ENCODE results near the gene CDC42. TPM values are rescaled to one million over a fixed set of nuclear protein-coding genes. Genes with fewer than 3 reads are reported as not detected.

CDC42 gene
- total RNA-seq, 1 experiment from 2014 or later: 245 TPM

DNA sequence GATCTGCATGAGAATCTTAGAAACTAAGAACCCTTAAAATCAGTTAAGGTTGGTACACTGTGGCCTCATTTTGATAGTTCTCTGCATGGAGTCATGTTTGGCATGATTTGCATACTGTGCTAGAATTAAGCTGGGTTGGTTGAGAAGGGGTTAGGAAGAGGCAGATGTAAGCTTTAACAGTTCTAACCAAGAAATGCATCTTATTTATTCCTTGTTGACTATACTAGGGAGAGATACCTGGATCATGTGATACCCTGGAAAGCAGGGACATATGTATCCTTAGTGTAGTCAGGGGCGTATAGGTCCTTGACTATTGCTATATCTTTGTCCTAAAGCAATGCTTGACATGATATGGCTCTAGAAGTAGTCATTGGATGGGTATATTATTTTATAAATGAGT, 41.0 kb downstream of the CDC42 start:
- H3K27ac ChIP-seq (ENCODE audit: low read length): no peak overlapping the region
- H2AFZ ChIP-seq (ENCODE audit: low read length): no peak overlapping the region
- H3K4me1 ChIP-seq (ENCODE audit: insufficient read depth, low read length): no peaks in the 10 kb centered on the region
- no peaks in the 10 kb centered on the region for H3K9me3 ChIP-seq (ENCODE audit: low read length)
- ChIA-PET POLR2A (ENCODE audit: unreplicated experiment) (no interaction called here), CTCF (no interaction called here)
- BruUV-seq (replicated peaks): no TSS peak
- no peak overlapping the region for H3K4me2 ChIP-seq (ENCODE audit: low read length)
- no peak overlapping the region for H3K9ac ChIP-seq (ENCODE audit: low read length)
- peaks cover 5% of the 10 kb centered on the region for H3F3A ChIP-seq (ENCODE audit: low read length, unreplicated experiment)
- ATAC-seq: no peak
- intact Hi-C loops (cut with micrococcal nuclease): no loop called here
- no peak overlapping the region for H3K4me3 ChIP-seq (ENCODE audit: low read length)
- no peaks in the 10 kb centered on the region for H3K9me2 ChIP-seq (replicated peaks; ENCODE audit: low read length)
- TF ChIP-seq EZH2 (IDR thresholded peaks at IDR 0.05; ENCODE audit: low read length, unreplicated experiment): no peak
- no peak for TF ChIP-seq EZH2phosphoT487 (IDR thresholded peaks at IDR 0.05; ENCODE audit: borderline replicate concordance, low read length)
- TF ChIP-seq, protein P1, sequence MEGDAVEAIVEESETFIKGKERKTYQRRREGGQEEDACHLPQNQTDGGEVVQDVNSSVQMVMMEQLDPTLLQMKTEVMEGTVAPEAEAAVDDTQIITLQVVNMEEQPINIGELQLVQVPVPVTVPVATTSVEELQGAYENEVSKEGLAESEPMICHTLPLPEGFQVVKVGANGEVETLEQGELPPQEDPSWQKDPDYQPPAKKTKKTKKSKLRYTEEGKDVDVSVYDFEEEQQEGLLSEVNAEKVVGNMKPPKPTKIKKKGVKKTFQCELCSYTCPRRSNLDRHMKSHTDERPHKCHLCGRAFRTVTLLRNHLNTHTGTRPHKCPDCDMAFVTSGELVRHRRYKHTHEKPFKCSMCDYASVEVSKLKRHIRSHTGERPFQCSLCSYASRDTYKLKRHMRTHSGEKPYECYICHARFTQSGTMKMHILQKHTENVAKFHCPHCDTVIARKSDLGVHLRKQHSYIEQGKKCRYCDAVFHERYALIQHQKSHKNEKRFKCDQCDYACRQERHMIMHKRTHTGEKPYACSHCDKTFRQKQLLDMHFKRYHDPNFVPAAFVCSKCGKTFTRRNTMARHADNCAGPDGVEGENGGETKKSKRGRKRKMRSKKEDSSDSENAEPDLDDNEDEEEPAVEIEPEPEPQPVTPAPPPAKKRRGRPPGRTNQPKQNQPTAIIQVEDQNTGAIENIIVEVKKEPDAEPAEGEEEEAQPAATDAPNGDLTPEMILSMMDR (conservative IDR thresholded peaks at IDR 0.05; ENCODE audit: low read depth, low read length): no peak
- H3K27me3 ChIP-seq (ENCODE audit: low read length): no peaks in the 10 kb centered on the region
- peaks cover 57% of the 10 kb centered on the region for H3K79me2 ChIP-seq (ENCODE audit: low read length)
- DNase-seq: no peak
- peaks cover 46% of the 10 kb centered on the region for H4K20me1 ChIP-seq (ENCODE audit: low read length)
- peaks cover 62% of the 10 kb centered on the region; the same call in 1 of the 2 replicates for H3K36me3 ChIP-seq (ENCODE audit: low read depth, low read length)

DNA sequence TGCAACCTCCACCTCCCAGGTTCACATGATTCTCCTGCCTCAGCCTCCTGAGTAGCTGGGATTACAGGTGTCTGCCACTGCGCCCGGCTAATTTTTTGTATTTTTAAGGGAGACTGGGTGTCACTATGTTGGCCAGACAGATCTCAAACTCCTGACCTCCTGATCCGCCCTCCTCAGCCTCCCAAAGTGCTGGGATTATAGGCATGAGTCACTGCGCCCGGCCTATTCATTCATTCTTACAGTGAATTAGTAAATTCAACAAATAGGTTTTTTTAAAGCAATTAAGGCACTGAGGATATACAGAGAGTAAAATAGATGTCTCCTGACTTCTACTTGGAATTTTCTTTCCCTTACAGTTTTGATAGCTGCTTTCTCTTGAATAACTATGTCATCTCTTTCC, 43.5 kb downstream of the CDC42 start:
- Histone ChIP-seq H3K27ac (ENCODE audit: low read length) (no peak overlapping the region), H3K9me3 (ENCODE audit: low read length) (no peaks in the 10 kb centered on the region), H2AFZ (ENCODE audit: low read length) (no peak overlapping the region), H3K4me1 (ENCODE audit: insufficient read depth, low read length) (no peaks in the 10 kb centered on the region), H3K9ac (ENCODE audit: low read length) (no peak overlapping the region), H3K4me2 (ENCODE audit: low read length) (no peak overlapping the region), H3K79me2 (ENCODE audit: low read length) (peaks cover 37% of the 10 kb centered on the region), H3K27me3 (ENCODE audit: low read length) (no peaks in the 10 kb centered on the region), H3F3A (ENCODE audit: low read length, unreplicated experiment) (no peaks in the 10 kb centered on the region), H3K9me2 (replicated peaks; ENCODE audit: low read length) (no peaks in the 10 kb centered on the region), H3K36me3 (ENCODE audit: low read depth, low read length) (peaks cover 52% of the 10 kb centered on the region), H3K4me3 (ENCODE audit: low read length) (no peak overlapping the region), H4K20me1 (ENCODE audit: low read length) (peaks cover 22% of the 10 kb centered on the region)
- DNase-seq (peak; percentile 10), ATAC-seq (peak; percentile 49)
- ChIA-PET POLR2A (ENCODE audit: unreplicated experiment) (no interaction called here), CTCF (no interaction called here)
- TF ChIP-seq, protein P1 (conservative IDR thresholded peaks at IDR 0.05; ENCODE audit: low read depth, low read length): no peak
- no peak for TF ChIP-seq EZH2phosphoT487 (IDR thresholded peaks at IDR 0.05; ENCODE audit: borderline replicate concordance, low read length)
- intact Hi-C loops (cut with micrococcal nuclease): no loop called here
- no TSS peak for BruUV-seq (replicated peaks)

DNA sequence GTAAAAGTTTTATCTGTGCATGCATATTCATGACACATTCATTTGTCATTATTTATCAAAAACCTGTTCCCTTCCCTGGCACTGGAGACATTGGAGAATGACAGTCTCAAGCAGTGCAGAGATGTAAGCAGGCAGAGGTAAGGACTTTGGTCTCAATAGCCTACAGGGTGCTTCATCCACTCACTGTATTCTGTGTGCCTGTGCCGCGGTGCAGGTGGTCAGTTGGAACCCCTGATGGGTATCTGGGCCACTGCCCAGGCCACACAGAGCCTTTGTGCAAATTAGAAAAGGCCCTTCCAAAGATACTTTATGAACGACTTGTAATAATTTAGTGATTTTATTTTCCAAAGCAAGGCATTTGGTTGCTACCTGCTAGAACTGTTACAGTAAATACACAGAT, 44.0 kb downstream of the CDC42 start:
- no peak overlapping the region for H3K4me2 ChIP-seq (ENCODE audit: low read length)
- no peak overlapping the region for H3K4me3 ChIP-seq (ENCODE audit: low read length)
- no peak for TF ChIP-seq EZH2phosphoT487 (IDR thresholded peaks at IDR 0.05; ENCODE audit: borderline replicate concordance, low read length)
- TF ChIP-seq, protein P1 (conservative IDR thresholded peaks at IDR 0.05; ENCODE audit: low read depth, low read length): no peak
- TF ChIP-seq EZH2 (IDR thresholded peaks at IDR 0.05; ENCODE audit: low read length, unreplicated experiment): no peak
- peak; percentile 12 for DNase-seq
- H2AFZ ChIP-seq (ENCODE audit: low read length): no peak overlapping the region
- no peak overlapping the region for H3K27ac ChIP-seq (ENCODE audit: low read length)
- H3K9me3 ChIP-seq (ENCODE audit: low read length): no peaks in the 10 kb centered on the region
- H3K36me3 ChIP-seq (ENCODE audit: low read depth, low read length): peaks cover 50% of the 10 kb centered on the region
- no peak overlapping the region for H3K9ac ChIP-seq (ENCODE audit: low read length)
- H4K20me1 ChIP-seq (ENCODE audit: low read length): peaks cover 21% of the 10 kb centered on the region; the same call in 1 of the 2 replicates
- ChIA-PET POLR2A (ENCODE audit: unreplicated experiment) (no interaction called here), CTCF (no interaction called here)
- no TSS peak for BruUV-seq (replicated peaks)
- H3K79me2 ChIP-seq (ENCODE audit: low read length): peaks cover 35% of the 10 kb centered on the region; the same call in 1 of the 2 replicates
- ATAC-seq: peak; percentile 35; the same call in 1 of the 2 replicates
- intact Hi-C loops (cut with micrococcal nuclease): no loop called here
- no peaks in the 10 kb centered on the region for H3K9me2 ChIP-seq (replicated peaks; ENCODE audit: low read length)
- no peaks in the 10 kb centered on the region for H3K4me1 ChIP-seq (ENCODE audit: insufficient read depth, low read length)
- H3K27me3 ChIP-seq (ENCODE audit: low read length): no peaks in the 10 kb centered on the region
- no peaks in the 10 kb centered on the region for H3F3A ChIP-seq (ENCODE audit: low read length, unreplicated experiment)
